ENCODE data around the gene JPH2.
A peak's percentile ranks its signal among the peaks of the same experiment; 100 is the strongest.
"Not testable (repeated sequence)": the region's sequence is repeated elsewhere in the genome, so short reads cannot be mapped to it uniquely, and the experiment has no call there.

JPH2 gene

GRCh38 chr20:44200371-44200770, 13.4 kb upstream of the JPH2 start:
- Histone ChIP-seq H3K36me3 (ENCODE audit: control insufficient read depth, insufficient read depth, low read length) (peaks cover 85% of the 10 kb centered on the region), H3K4me1 (ENCODE audit: control insufficient read depth, insufficient read depth, low read length) (no peaks in the 10 kb centered on the region), H3K4me3 (ENCODE audit: low read depth, low read length) (no peak overlapping the region), H3K9me3 (ENCODE audit: control insufficient read depth, insufficient read depth, low read depth, low read length) (no peaks in the 10 kb centered on the region), H3K9ac (ENCODE audit: low read length) (no peak overlapping the region), H3K27ac (ENCODE audit: low read depth, low read length) (no peak overlapping the region), H3K27me3 (ENCODE audit: control insufficient read depth, insufficient read depth, low read length) (no peaks in the 10 kb centered on the region)

GRCh38 chr20:44199877-44200276, 12.9 kb upstream of the JPH2 start:
- Histone ChIP-seq H3K27ac (ENCODE audit: low read depth, low read length) (no peak overlapping the region), H3K9me3 (ENCODE audit: control insufficient read depth, insufficient read depth, low read depth, low read length) (no peaks in the 10 kb centered on the region), H3K27me3 (ENCODE audit: control insufficient read depth, insufficient read depth, low read length) (no peaks in the 10 kb centered on the region), H3K4me3 (ENCODE audit: low read depth, low read length) (no peak overlapping the region), H3K9ac (ENCODE audit: low read length) (no peak overlapping the region), H3K36me3 (ENCODE audit: control insufficient read depth, insufficient read depth, low read length) (peaks cover 80% of the 10 kb centered on the region), H3K4me1 (ENCODE audit: control insufficient read depth, insufficient read depth, low read length) (no peaks in the 10 kb centered on the region)

DNA sequence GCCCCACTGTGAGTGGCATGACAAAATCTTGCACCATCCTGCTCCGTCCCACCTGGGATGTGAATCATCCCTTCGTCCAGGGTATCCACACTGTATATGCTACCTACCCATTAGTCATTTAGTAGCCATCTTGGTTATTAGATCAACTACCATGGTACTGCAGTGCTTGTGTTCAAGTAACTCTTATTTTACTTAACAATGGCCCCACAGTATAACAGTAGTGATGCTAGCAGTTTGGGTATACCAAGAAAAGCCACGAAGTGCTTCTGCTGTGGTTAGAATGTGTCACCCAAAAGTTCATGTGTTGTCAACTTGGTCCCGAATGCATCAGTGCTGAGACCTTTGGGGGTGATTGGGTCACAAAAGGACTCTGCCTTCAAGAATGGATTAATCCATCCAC, 11.9 kb upstream of the JPH2 start:
- no peaks in the 10 kb centered on the region for H3K4me1 ChIP-seq (ENCODE audit: control insufficient read depth, insufficient read depth, low read length)
- peaks cover 70% of the 10 kb centered on the region for H3K36me3 ChIP-seq (ENCODE audit: control insufficient read depth, insufficient read depth, low read length)

GRCh38 chr20:44196271-44196670, 9.3 kb upstream of the JPH2 start:
- Histone ChIP-seq H3K27me3 (ENCODE audit: control insufficient read depth, insufficient read depth, low read length) (no peaks in the 10 kb centered on the region), H3K9ac (ENCODE audit: low read length) (no peak overlapping the region), H3K9me3 (ENCODE audit: control insufficient read depth, insufficient read depth, low read depth, low read length) (no peaks in the 10 kb centered on the region), H3K4me3 (ENCODE audit: low read depth, low read length) (no peak overlapping the region), H3K36me3 (ENCODE audit: control insufficient read depth, insufficient read depth, low read length) (peaks cover 49% of the 10 kb centered on the region), H3K4me1 (ENCODE audit: control insufficient read depth, insufficient read depth, low read length) (no peaks in the 10 kb centered on the region), H3K27ac (ENCODE audit: low read depth, low read length) (no peak overlapping the region)

More for the DNA sequence above, 11.9 kb upstream of the JPH2 start:
- Histone ChIP-seq H3K9ac (ENCODE audit: low read length) (no peak overlapping the region), H3K27me3 (ENCODE audit: control insufficient read depth, insufficient read depth, low read length) (no peaks in the 10 kb centered on the region), H3K9me3 (ENCODE audit: control insufficient read depth, insufficient read depth, low read depth, low read length) (no peaks in the 10 kb centered on the region), H3K4me3 (ENCODE audit: low read depth, low read length) (no peak overlapping the region), H3K27ac (ENCODE audit: low read depth, low read length) (no peak overlapping the region)

- Histone ChIP-seq H3K9me3 (ENCODE audit: control insufficient read depth, insufficient read depth, low read depth, low read length) (no peaks in the 10 kb centered on the region), H3K27me3 (ENCODE audit: control insufficient read depth, insufficient read depth, low read length) (no peaks in the 10 kb centered on the region), H3K9ac (ENCODE audit: low read length) (no peak overlapping the region), H3K4me3 (ENCODE audit: low read depth, low read length) (no peak overlapping the region), H3K36me3 (ENCODE audit: control insufficient read depth, insufficient read depth, low read length) (peaks cover 42% of the 10 kb centered on the region), H3K27ac (ENCODE audit: low read depth, low read length) (no peak overlapping the region), H3K4me1 (ENCODE audit: control insufficient read depth, insufficient read depth, low read length) (no peaks in the 10 kb centered on the region)
Measured at GRCh38 chr20:44195605-44196004, 8.6 kb upstream of the JPH2 start.

- no peak overlapping the region for H3K4me3 ChIP-seq (ENCODE audit: low read depth, low read length)
- no peaks in the 10 kb centered on the region for H3K27me3 ChIP-seq (ENCODE audit: control insufficient read depth, insufficient read depth, low read length)
- no peak overlapping the region for H3K9ac ChIP-seq (ENCODE audit: low read length)
- H3K36me3 ChIP-seq (ENCODE audit: control insufficient read depth, insufficient read depth, low read length) = peaks cover 24% of the 10 kb centered on the region
- H3K4me1 ChIP-seq (ENCODE audit: control insufficient read depth, insufficient read depth, low read length) = peaks cover 1% of the 10 kb centered on the region; the same call in 1 of the 2 replicates
- no peak overlapping the region for H3K27ac ChIP-seq (ENCODE audit: low read depth, low read length)
- no peaks in the 10 kb centered on the region for H3K9me3 ChIP-seq (ENCODE audit: control insufficient read depth, insufficient read depth, low read depth, low read length)
Measured at GRCh38 chr20:44193801-44194200, 6.8 kb upstream of the JPH2 start.

- H3K27me3 ChIP-seq (ENCODE audit: control insufficient read depth, insufficient read depth, low read length); H3K36me3 ChIP-seq (ENCODE audit: control insufficient read depth, insufficient read depth, low read length); H3K9ac ChIP-seq (ENCODE audit: low read length); H3K9me3 ChIP-seq (ENCODE audit: control insufficient read depth, insufficient read depth, low read depth, low read length); H3K27ac ChIP-seq (ENCODE audit: low read depth, low read length); H3K4me3 ChIP-seq (ENCODE audit: low read depth, low read length): not testable (repeated sequence)
- peaks cover 18% of the 10 kb centered on the region for H3K4me1 ChIP-seq (ENCODE audit: control insufficient read depth, insufficient read depth, low read length)
Measured at GRCh38 chr20:44191640-44192039, 4.7 kb upstream of the JPH2 start.

DNA sequence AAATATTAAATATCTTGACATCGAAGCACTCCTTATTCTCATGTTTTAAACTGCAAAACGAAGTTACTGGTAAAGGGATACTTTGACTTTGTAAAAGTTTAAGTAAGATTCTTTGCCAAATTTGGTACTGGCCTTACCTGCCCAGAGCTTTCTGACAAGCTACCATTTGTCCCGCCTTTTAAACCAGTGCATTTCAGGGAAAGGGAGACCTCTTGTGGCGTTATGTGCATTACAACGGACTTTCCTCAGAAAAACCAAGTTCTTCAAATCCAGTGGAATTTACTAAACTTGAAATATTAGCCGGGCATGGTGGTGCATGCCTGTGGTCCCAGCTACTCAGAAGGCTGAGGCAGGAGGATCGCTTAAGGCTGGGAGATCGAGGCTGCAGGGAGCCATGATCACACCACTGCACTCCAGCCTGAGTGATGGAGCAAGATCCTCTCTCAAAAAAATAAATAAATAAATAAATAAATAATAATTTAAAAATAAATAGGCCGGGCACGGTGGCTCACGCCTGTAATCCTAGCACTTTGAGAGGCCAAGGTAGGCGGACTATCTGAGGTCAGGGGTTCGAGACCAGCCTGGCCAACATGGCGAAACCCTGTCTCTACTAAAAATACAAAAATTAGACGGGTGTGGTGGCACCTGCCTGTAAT, 3.3 kb upstream of the JPH2 start:
- not testable (repeated sequence) for H3K9me3 ChIP-seq (ENCODE audit: control insufficient read depth, insufficient read depth, low read depth, low read length); H3K27me3 ChIP-seq (ENCODE audit: control insufficient read depth, insufficient read depth, low read length); H3K9ac ChIP-seq (ENCODE audit: low read length); H3K4me3 ChIP-seq (ENCODE audit: low read depth, low read length); H3K36me3 ChIP-seq (ENCODE audit: control insufficient read depth, insufficient read depth, low read length); H3K27ac ChIP-seq (ENCODE audit: low read depth, low read length)
- peaks cover 23% of the 10 kb centered on the region for H3K4me1 ChIP-seq (ENCODE audit: control insufficient read depth, insufficient read depth, low read length)

DNA sequence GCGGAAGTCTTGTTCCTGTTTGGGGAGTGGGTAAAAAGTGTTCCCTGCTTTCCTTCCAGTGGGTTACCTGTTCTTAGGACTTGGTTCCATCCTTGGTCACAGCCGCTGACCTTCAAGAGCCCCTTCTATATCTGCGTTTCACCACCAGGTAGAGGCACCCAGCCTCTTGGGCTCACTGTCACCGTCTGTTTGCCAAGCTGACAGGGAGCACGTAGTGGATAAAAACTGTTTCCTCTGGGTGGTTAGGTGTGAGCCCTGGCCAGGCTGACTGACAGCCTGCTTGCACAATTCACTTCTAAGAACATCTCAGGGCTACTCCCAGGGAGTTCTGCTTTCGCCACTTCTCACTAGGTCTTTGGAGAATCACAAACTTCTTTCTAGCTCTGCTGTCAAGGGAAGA, 1.8 kb upstream of the JPH2 start:
- H3K9me3 ChIP-seq (ENCODE audit: control insufficient read depth, insufficient read depth, low read depth, low read length) = no peaks in the 10 kb centered on the region
- no peaks in the 10 kb centered on the region for H3K36me3 ChIP-seq (ENCODE audit: control insufficient read depth, insufficient read depth, low read length)
- no peaks in the 10 kb centered on the region for H3K27me3 ChIP-seq (ENCODE audit: control insufficient read depth, insufficient read depth, low read length)
- H3K27ac ChIP-seq (ENCODE audit: low read depth, low read length) = no peak overlapping the region
- no peak overlapping the region for H3K9ac ChIP-seq (ENCODE audit: low read length)
- no peak overlapping the region for H3K4me3 ChIP-seq (ENCODE audit: low read depth, low read length)
- peaks cover 23% of the 10 kb centered on the region for H3K4me1 ChIP-seq (ENCODE audit: control insufficient read depth, insufficient read depth, low read length)

DNA sequence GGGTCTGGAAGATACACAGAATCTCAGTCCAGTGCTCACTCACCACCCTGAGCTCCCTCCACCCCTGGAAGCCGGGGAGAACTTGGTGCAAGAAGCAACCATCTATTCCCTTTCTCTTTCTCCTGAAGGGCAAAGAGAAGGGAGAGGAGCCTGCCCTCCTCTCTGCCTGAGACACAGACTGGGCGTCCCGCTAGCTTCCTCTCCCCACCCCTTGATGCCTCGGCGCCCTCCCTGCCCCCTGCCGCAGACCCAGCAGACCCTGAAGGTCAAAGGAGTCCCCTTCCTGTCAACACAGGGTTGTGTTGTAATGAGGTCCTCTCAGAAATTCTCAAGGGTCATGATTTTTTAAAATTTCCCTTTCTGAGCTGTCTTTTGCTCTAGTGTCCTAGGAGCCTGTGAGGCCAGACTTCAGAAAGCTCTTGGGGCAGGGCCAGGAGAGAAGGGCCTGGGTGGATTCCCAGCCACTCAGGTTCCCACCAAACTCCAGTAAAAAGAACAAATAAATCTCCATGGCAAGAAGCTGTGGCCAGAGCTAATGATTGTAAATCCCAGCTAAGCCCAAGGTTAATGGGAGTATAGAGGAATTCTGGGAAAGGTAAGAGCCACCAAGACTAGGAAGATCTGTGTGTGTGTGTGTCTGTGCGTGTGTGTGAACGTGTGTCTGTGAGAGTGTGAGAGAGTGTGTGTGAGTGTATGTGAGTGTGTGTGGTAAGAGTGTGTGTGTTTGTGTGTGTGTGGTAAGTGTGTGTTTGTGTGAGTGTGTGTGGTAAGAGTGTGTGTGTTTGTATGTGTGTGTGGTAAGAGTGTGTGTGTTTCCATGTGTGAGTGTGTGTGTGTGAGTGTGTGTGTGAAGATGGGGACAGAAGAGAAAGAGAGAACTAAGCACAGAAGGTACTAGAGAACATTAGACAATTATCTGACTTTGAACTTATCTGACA, 1.1 kb upstream of the JPH2 start:
- H3K36me3 ChIP-seq (ENCODE audit: control insufficient read depth, insufficient read depth, low read length) = no peaks in the 10 kb centered on the region
- H3K4me3 ChIP-seq (ENCODE audit: low read depth, low read length) = peak overlapping the region; percentile 57
- peak overlapping the region; percentile 63; the same call in 1 of the 2 replicates for H3K27ac ChIP-seq (ENCODE audit: low read depth, low read length)
- no peaks in the 10 kb centered on the region for H3K27me3 ChIP-seq (ENCODE audit: control insufficient read depth, insufficient read depth, low read length)
- H3K9me3 ChIP-seq (ENCODE audit: control insufficient read depth, insufficient read depth, low read depth, low read length) = no peaks in the 10 kb centered on the region
- H3K9ac ChIP-seq (ENCODE audit: low read length) = peak overlapping the region; percentile 79
- peaks cover 23% of the 10 kb centered on the region for H3K4me1 ChIP-seq (ENCODE audit: control insufficient read depth, insufficient read depth, low read length)

- Histone ChIP-seq H3K4me3 (ENCODE audit: low read depth, low read length) (peak overlapping the region; percentile 57), H3K9me3 (ENCODE audit: control insufficient read depth, insufficient read depth, low read depth, low read length) (no peaks in the 10 kb centered on the region), H3K36me3 (ENCODE audit: control insufficient read depth, insufficient read depth, low read length) (no peaks in the 10 kb centered on the region), H3K27me3 (ENCODE audit: control insufficient read depth, insufficient read depth, low read length) (no peaks in the 10 kb centered on the region), H3K4me1 (ENCODE audit: control insufficient read depth, insufficient read depth, low read length) (peaks cover 28% of the 10 kb centered on the region), H3K27ac (ENCODE audit: low read depth, low read length) (peak overlapping the region; percentile 63; the same call in 1 of the 2 replicates), H3K9ac (ENCODE audit: low read length) (peak overlapping the region; percentile 79)
Measured at GRCh38 chr20:44186674-44187053, 324 bp downstream of the JPH2 start.

All from HUES6 (cell line).